Mononuclear cell (primary cell): ENCODE measurements around the gene SAMD4A. TPM values are rescaled to one million over a fixed set of nuclear protein-coding genes. Genes with fewer than 3 reads are reported as not detected.

Source experiments
- H3K27me3 ChIP-seq: 2 replicates; pipeline ENCODE4 v1.6.0; 2011; ENCODE audit warnings: low read length, control low read depth; ENCODE audit not compliant: insufficient read depth
- H3K4me1 ChIP-seq: 2 replicates; pipeline ENCODE4 v1.5.1; 2011; ENCODE audit warnings: mild to moderate bottlenecking, low read length, control low read depth; ENCODE audit not compliant: insufficient read depth
- H3K4me3 ChIP-seq: 2 replicates; pipeline ENCODE4 v1.5.1; 2011; ENCODE audit warnings: mild to moderate bottlenecking, low read length, moderate library complexity
- H3K9me3 ChIP-seq: 2 replicates; pipeline ENCODE4 v1.5.1; 2011; ENCODE audit warnings: low read depth, mild to moderate bottlenecking, control low read depth, low read length
- total RNA-seq: library from RNA; depleted of rRNA; stranded (reverse); fragments of >200 nt; gene quantifications from one replicate; pipeline ENCODE4 v1.2.3, GENCODE V29; 2012

SAMD4A gene
- total RNA-seq, 1 donor: 2.0 TPM

GRCh38 chr14:54771411-54772027, 204.6 kb downstream of the SAMD4A start:
- no peak overlapping the region for H3K4me3 ChIP-seq
- H3K27me3 ChIP-seq: no peaks in the 10 kb centered on the region
- H3K4me1 ChIP-seq: peaks cover 35% of the 10 kb centered on the region
- no peaks in the 10 kb centered on the region for H3K9me3 ChIP-seq

- H3K27me3 ChIP-seq: no peaks in the 10 kb centered on the region
- H3K4me3 ChIP-seq: no peak overlapping the region
- peaks cover 45% of the 10 kb centered on the region for H3K4me1 ChIP-seq
- no peaks in the 10 kb centered on the region for H3K9me3 ChIP-seq
These were observed 205.5 kb downstream of the SAMD4A start for GRCh38 chr14:54772451-54772881.

GRCh38 chr14:54773171-54774006, 206.5 kb downstream of the SAMD4A start:
- H3K27me3 ChIP-seq: no peaks in the 10 kb centered on the region
- no peaks in the 10 kb centered on the region for H3K9me3 ChIP-seq
- H3K4me3 ChIP-seq: no peak overlapping the region
- peaks cover 54% of the 10 kb centered on the region for H3K4me1 ChIP-seq

GRCh38 chr14:54774824-54775223, 207.9 kb downstream of the SAMD4A start:
- Histone ChIP-seq H3K9me3 (no peaks in the 10 kb centered on the region), H3K27me3 (no peaks in the 10 kb centered on the region), H3K4me1 (peaks cover 65% of the 10 kb centered on the region), H3K4me3 (no peak overlapping the region)

GRCh38 chr14:54775486-54776140, 208.7 kb downstream of the SAMD4A start:
- no peaks in the 10 kb centered on the region for H3K9me3 ChIP-seq
- no peaks in the 10 kb centered on the region for H3K27me3 ChIP-seq
- H3K4me3 ChIP-seq: no peak overlapping the region
- peaks cover 65% of the 10 kb centered on the region for H3K4me1 ChIP-seq

GRCh38 chr14:54776361-54777001, 209.6 kb downstream of the SAMD4A start:
- H3K4me3 ChIP-seq: peak overlapping the region; percentile 4
- no peaks in the 10 kb centered on the region for H3K27me3 ChIP-seq
- peaks cover 70% of the 10 kb centered on the region for H3K4me1 ChIP-seq
- H3K9me3 ChIP-seq: no peaks in the 10 kb centered on the region

GRCh38 chr14:54777395-54777794, 210.5 kb downstream of the SAMD4A start:
- H3K4me3 ChIP-seq: no peak overlapping the region
- peaks cover 79% of the 10 kb centered on the region for H3K4me1 ChIP-seq

GRCh38 chr14:54778618-54779345, 211.9 kb downstream of the SAMD4A start:
- no peaks in the 10 kb centered on the region for H3K27me3 ChIP-seq
- H3K4me1 ChIP-seq: peaks cover 81% of the 10 kb centered on the region
- H3K9me3 ChIP-seq: no peaks in the 10 kb centered on the region
- H3K4me3 ChIP-seq: no peak overlapping the region

More at GRCh38 chr14:54777395-54777794, 210.5 kb downstream of the SAMD4A start:
- H3K27me3 ChIP-seq: no peaks in the 10 kb centered on the region
- no peaks in the 10 kb centered on the region for H3K9me3 ChIP-seq

- no peaks in the 10 kb centered on the region for H3K9me3 ChIP-seq
- peaks cover 74% of the 10 kb centered on the region for H3K4me1 ChIP-seq
- H3K4me3 ChIP-seq: no peak overlapping the region
- no peaks in the 10 kb centered on the region for H3K27me3 ChIP-seq
These were observed 214.2 kb downstream of the SAMD4A start for GRCh38 chr14:54781080-54781479.

- Histone ChIP-seq H3K27me3 (no peaks in the 10 kb centered on the region), H3K4me3 (peak overlapping the region; percentile 3), H3K4me1 (peaks cover 74% of the 10 kb centered on the region), H3K9me3 (no peaks in the 10 kb centered on the region)
These were observed 215.2 kb downstream of the SAMD4A start for GRCh38 chr14:54781961-54782750.

- Histone ChIP-seq H3K4me3 (peak overlapping the region; percentile 3), H3K4me1 (peaks cover 74% of the 10 kb centered on the region), H3K9me3 (no peaks in the 10 kb centered on the region), H3K27me3 (no peaks in the 10 kb centered on the region)
These were observed 216.1 kb downstream of the SAMD4A start for GRCh38 chr14:54782751-54783659.

GRCh38 chr14:54783660-54784015, 216.7 kb downstream of the SAMD4A start:
- Histone ChIP-seq H3K9me3 (no peaks in the 10 kb centered on the region), H3K4me3 (no peak overlapping the region), H3K4me1 (peaks cover 67% of the 10 kb centered on the region), H3K27me3 (no peaks in the 10 kb centered on the region)

GRCh38 chr14:54784060-54784459, 217.1 kb downstream of the SAMD4A start:
- Histone ChIP-seq H3K4me1 (peaks cover 63% of the 10 kb centered on the region), H3K27me3 (no peaks in the 10 kb centered on the region), H3K4me3 (no peak overlapping the region), H3K9me3 (no peaks in the 10 kb centered on the region)
